Uterus (tissue), 2 donors: Measurements from ENCODE around the gene KCNK6.

Experiments
- POLR2A ChIP-seq, 2 donors: fragments of 450-650 bp; IDR thresholded peaks; one replicate each; pipeline ENCODE4 v1.6.1; 2016; ENCODE audit warnings: antibody characterized with exemption in 2 of 2, mild to moderate bottlenecking in 1 of 2, moderate library complexity in 1 of 2
- TF ChIP-seq, protein P1 (sequence below), 4 experiments: fragments of 200-600 bp in 2 of 4; fragments of 450-650 bp in 2 of 4; sonication (generic) in 2 of 4; IDR thresholded peaks; one replicate each; pipeline ENCODE4 v1.5.1; 2016 to 2019; ENCODE audit warnings: antibody characterized with exemption in 4 of 4, mild to moderate bottlenecking in 2 of 4, moderate library complexity in 1 of 4

DNA sequence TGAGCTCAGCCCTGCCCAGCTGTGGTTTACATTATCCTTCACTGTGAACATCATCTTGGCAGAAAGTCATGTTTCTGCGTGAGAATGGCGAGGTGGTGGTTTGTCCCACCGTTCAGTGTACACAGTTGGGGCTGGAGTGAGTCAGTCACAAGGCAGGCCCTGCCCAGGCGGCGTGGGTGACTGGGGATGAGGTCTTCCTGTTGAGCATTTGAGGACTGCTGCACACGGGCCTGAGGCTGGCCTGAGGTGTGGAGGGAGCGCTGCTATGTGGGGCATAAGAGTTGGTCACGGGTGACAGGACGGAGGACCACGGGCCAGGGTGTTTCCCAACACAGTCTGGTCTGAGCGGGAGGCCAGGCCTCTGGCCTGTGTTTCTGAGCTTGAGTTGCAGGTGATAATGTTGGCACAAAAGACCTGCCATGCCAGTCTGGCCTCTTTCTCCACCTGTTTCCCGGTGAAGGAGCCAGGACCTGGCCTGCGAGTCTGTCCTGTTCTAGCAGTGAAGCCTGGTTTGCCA, 29.0 kb upstream of the KCNK6 start:
- TF ChIP-seq, protein P1, sequence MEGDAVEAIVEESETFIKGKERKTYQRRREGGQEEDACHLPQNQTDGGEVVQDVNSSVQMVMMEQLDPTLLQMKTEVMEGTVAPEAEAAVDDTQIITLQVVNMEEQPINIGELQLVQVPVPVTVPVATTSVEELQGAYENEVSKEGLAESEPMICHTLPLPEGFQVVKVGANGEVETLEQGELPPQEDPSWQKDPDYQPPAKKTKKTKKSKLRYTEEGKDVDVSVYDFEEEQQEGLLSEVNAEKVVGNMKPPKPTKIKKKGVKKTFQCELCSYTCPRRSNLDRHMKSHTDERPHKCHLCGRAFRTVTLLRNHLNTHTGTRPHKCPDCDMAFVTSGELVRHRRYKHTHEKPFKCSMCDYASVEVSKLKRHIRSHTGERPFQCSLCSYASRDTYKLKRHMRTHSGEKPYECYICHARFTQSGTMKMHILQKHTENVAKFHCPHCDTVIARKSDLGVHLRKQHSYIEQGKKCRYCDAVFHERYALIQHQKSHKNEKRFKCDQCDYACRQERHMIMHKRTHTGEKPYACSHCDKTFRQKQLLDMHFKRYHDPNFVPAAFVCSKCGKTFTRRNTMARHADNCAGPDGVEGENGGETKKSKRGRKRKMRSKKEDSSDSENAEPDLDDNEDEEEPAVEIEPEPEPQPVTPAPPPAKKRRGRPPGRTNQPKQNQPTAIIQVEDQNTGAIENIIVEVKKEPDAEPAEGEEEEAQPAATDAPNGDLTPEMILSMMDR (IDR thresholded peaks at IDR 0.05): no peak
- TF ChIP-seq POLR2A (IDR thresholded peaks at IDR 0.05): peak in 1 of 2 donors; percentile 12
